Central memory CD8-positive, alpha-beta T cell (primary cell): ENCODE data around the gene STAC3.

Experiments
- ATAC-seq: fragments of 150-1000 bp; cut with Tn5 transposase; replicated peaks from 2 replicates; pipeline ENCODE4 v1.10.0; 2022; ENCODE audit warnings: mild to moderate bottlenecking, moderate FRiP score, moderate number of reproducible peaks; ENCODE audit not compliant: poor library complexity, severe bottlenecking; ENCODE audit errors: extremely low read depth
- DNase-seq, 2 donors: peaks; one replicate each; pipeline ENCODE4 v3.0.0; 2021; ENCODE audit warnings: low spot score in 2 of 2
- H3K27ac Mint-ChIP-seq: one replicate; pipeline ENCODE4 v1.8.0; 2022; ENCODE audit warnings: low read depth, mild to moderate bottlenecking, moderate library complexity, mixed read lengths
- H3K27me3 Mint-ChIP-seq: one replicate; pipeline ENCODE4 v1.8.0; 2022; ENCODE audit warnings: mixed read lengths
- H3K36me3 Mint-ChIP-seq: one replicate; pipeline ENCODE4 v1.8.0; 2022; ENCODE audit warnings: mild to moderate bottlenecking, moderate library complexity, mixed read lengths; ENCODE audit not compliant: insufficient read depth
- H3K4me1 Mint-ChIP-seq: one replicate; pipeline ENCODE4 v1.8.0; 2022; ENCODE audit warnings: mixed read lengths
- H3K4me3 Mint-ChIP-seq: one replicate; pipeline ENCODE4 v1.8.0; 2022; ENCODE audit warnings: mild to moderate bottlenecking, moderate library complexity, mixed read lengths
- H3K9me3 Mint-ChIP-seq: one replicate; pipeline ENCODE4 v1.8.0; 2022; ENCODE audit warnings: mixed read lengths

Gene STAC3

DNA sequence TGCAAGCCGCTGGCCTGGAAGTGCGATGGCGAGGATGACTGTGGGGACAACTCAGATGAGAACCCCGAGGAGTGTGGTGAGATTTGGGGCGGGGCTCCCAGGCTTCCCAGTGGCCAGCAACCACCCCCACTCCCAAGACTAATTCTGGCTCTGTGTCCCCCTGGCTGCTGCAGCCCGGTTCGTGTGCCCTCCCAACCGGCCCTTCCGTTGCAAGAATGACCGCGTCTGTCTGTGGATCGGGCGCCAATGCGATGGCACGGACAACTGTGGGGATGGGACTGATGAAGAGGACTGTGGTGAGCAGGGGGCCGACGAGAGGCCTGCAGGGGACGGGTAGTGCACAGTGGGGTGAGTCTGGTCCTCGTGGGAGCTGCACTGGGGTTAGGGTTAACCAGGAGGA is 46.5 kb downstream of the STAC3 start:
- Mint-ChIP-seq H3K9me3 (no peaks in the 10 kb centered on the region), H3K36me3 (no peaks in the 10 kb centered on the region), H3K4me1 (no peaks in the 10 kb centered on the region), H3K27ac (no peak overlapping the region), H3K27me3 (no peaks in the 10 kb centered on the region), H3K4me3 (no peak overlapping the region)
- no peak for DNase-seq
- ATAC-seq = no peak

DNA sequence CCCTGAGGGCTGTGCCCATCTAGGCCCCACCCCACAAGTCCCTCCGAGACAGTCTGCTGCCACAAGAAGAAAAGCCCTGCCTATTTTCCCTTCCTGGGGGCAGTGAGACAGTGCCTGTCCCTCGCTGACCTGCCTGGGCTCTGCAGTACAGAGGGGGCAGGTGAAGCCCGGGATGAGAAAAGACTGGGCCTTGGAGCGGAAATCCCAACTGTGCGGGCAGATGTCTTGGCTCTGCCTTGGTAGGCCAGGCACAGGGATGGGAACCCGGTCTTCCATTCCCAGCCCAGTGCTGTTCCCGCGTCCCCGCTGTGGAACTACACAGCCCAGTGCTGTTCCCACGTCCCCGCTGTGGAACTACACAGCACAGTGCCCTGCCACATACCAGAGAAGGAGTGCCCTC is 47.2 kb downstream of the STAC3 start:
- Mint-ChIP-seq H3K9me3 (no peaks in the 10 kb centered on the region), H3K4me3 (no peak overlapping the region), H3K36me3 (no peaks in the 10 kb centered on the region), H3K4me1 (no peaks in the 10 kb centered on the region), H3K27me3 (no peaks in the 10 kb centered on the region), H3K27ac (no peak overlapping the region)
- ATAC-seq = no peak
- DNase-seq = no peak

DNA sequence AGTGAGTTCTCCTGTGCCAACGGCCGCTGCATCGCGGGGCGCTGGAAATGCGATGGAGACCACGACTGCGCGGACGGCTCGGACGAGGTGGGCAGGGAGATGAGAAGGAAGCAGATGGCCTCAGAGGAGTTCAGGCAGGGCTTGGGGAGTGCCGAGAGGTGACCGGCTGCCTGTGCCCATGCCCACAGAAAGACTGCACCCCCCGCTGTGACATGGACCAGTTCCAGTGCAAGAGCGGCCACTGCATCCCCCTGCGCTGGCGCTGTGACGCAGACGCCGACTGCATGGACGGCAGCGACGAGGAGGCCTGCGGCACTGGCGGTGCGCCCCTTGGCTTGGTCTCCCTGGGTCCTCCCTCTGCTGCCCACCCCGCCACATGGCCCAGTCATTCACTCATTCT is 47.8 kb downstream of the STAC3 start:
- Mint-ChIP-seq H3K27me3 (no peaks in the 10 kb centered on the region), H3K9me3 (no peaks in the 10 kb centered on the region), H3K27ac (no peak overlapping the region), H3K4me3 (no peak overlapping the region), H3K36me3 (no peaks in the 10 kb centered on the region), H3K4me1 (no peaks in the 10 kb centered on the region)
- DNase-seq (no peak), ATAC-seq (no peak)

DNA sequence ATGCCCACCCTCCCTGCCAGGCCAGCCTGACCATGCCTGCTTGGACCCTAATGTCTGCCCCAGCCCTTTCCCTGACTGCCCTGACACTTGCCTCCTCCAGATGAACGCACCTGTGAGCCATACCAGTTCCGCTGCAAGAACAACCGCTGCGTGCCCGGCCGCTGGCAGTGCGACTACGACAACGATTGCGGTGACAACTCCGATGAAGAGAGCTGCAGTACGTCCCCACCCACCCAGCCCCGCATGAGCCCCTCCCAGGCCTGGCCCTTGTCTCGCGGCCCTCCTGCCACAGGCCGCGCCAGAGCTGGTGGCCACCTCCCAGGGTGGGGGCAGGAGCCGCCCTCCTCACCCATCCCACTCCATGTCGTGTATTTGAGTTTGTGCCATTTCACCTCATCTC is 48.7 kb downstream of the STAC3 start:
- no peak for ATAC-seq
- Mint-ChIP-seq H3K27ac (no peak overlapping the region), H3K36me3 (peaks cover 2% of the 10 kb centered on the region), H3K4me1 (no peaks in the 10 kb centered on the region), H3K27me3 (no peaks in the 10 kb centered on the region), H3K4me3 (no peak overlapping the region), H3K9me3 (no peaks in the 10 kb centered on the region)
- no peak for DNase-seq

GRCh38 chr12:57201631-57202030 is 49.4 kb downstream of the STAC3 start:
- Mint-ChIP-seq H3K27me3 (no peaks in the 10 kb centered on the region), H3K4me3 (no peak overlapping the region), H3K9me3 (no peaks in the 10 kb centered on the region), H3K27ac (no peak overlapping the region), H3K4me1 (no peaks in the 10 kb centered on the region), H3K36me3 (peaks cover 2% of the 10 kb centered on the region)
- ATAC-seq (no peak), DNase-seq (no peak)

- H3K27me3 Mint-ChIP-seq = no peaks in the 10 kb centered on the region
- DNase-seq = no peak
- no peak overlapping the region for H3K27ac Mint-ChIP-seq
- no peak overlapping the region for H3K4me3 Mint-ChIP-seq
- no peaks in the 10 kb centered on the region for H3K9me3 Mint-ChIP-seq
- ATAC-seq = no peak
- H3K4me1 Mint-ChIP-seq = no peaks in the 10 kb centered on the region
- peaks cover 4% of the 10 kb centered on the region for H3K36me3 Mint-ChIP-seq
These were observed 49.8 kb downstream of the STAC3 start for GRCh38 chr12:57201219-57201618.

DNA sequence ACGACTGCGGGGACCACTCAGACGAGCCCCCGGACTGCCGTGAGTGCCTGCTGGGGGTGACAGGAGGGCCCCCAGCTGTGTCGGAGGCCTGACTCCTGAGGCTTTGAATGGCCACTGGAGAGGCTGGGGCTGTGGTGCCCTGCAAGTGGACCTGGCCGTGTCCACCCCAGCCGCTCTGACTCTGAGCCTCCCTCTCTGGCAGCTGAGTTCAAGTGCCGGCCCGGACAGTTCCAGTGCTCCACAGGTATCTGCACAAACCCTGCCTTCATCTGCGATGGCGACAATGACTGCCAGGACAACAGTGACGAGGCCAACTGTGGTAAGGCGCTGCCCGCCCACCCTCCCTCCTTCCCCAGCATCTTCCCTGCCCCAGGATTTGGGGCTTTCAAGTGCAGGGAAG is 50.5 kb downstream of the STAC3 start:
- no peaks in the 10 kb centered on the region for H3K27me3 Mint-ChIP-seq
- no peak overlapping the region for H3K4me3 Mint-ChIP-seq
- no peaks in the 10 kb centered on the region for H3K4me1 Mint-ChIP-seq
- no peak overlapping the region for H3K27ac Mint-ChIP-seq
- DNase-seq (no peak), ATAC-seq (no peak)
- H3K36me3 Mint-ChIP-seq = peaks cover 5% of the 10 kb centered on the region
- no peaks in the 10 kb centered on the region for H3K9me3 Mint-ChIP-seq

DNA sequence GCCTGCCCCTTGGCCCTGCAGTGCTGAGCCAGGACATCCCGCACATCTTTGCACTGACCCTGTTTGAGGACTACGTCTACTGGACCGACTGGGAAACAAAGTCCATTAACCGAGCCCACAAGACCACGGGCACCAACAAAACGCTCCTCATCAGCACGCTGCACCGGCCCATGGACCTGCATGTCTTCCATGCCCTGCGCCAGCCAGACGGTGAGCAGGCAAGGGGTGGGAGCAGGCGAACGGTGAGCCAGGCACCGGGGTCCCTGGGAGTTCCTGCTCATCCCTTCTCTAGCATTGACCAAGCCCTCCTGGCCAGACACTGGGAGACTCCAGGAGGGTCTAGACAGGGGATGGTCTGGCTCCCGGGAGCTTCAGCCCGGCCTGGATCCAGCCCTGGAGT is 51.8 kb downstream of the STAC3 start:
- H3K4me1 Mint-ChIP-seq = no peaks in the 10 kb centered on the region
- ATAC-seq (no peak), DNase-seq (no peak)
- H3K4me3 Mint-ChIP-seq = no peak overlapping the region
- H3K36me3 Mint-ChIP-seq = peaks cover 5% of the 10 kb centered on the region
- H3K27me3 Mint-ChIP-seq = no peaks in the 10 kb centered on the region
- no peak overlapping the region for H3K27ac Mint-ChIP-seq
- H3K9me3 Mint-ChIP-seq = no peaks in the 10 kb centered on the region

GRCh38 chr12:57198329-57198728 is 52.7 kb downstream of the STAC3 start:
- DNase-seq (no peak), ATAC-seq (no peak)
- Mint-ChIP-seq H3K27ac (no peak overlapping the region), H3K4me1 (no peaks in the 10 kb centered on the region), H3K9me3 (no peaks in the 10 kb centered on the region), H3K27me3 (no peaks in the 10 kb centered on the region), H3K4me3 (no peak overlapping the region), H3K36me3 (peaks cover 5% of the 10 kb centered on the region)

- Mint-ChIP-seq H3K27ac (no peak overlapping the region), H3K9me3 (no peaks in the 10 kb centered on the region), H3K27me3 (no peaks in the 10 kb centered on the region), H3K4me1 (no peaks in the 10 kb centered on the region), H3K36me3 (peaks cover 5% of the 10 kb centered on the region), H3K4me3 (no peak overlapping the region)
- DNase-seq = no peak
- no peak for ATAC-seq
These were observed 54.0 kb downstream of the STAC3 start for GRCh38 chr12:57196956-57197355.

DNA sequence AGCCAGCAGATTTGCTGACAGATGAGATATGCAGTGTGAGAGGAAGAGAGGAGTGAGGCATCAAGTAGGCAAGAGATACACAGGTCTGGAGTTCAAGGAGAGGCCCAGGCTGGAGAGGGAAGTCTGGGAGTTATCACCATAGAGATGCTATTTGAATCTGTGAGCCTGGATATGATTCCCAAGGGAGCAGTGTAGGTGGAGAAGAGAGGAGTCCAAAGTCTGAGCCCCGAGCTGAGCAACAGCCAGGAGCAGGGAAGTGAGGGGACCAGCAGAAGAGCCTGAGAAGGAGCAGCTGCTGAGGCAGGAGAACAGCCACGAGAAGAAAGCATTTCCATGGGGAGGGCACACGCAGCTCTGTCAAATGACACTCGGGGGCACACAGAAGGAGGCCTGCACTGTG is 54.5 kb downstream of the STAC3 start:
- Mint-ChIP-seq H3K4me3 (no peak overlapping the region), H3K9me3 (no peaks in the 10 kb centered on the region), H3K27ac (no peak overlapping the region), H3K27me3 (no peaks in the 10 kb centered on the region), H3K4me1 (no peaks in the 10 kb centered on the region), H3K36me3 (peaks cover 5% of the 10 kb centered on the region)
- no peak for ATAC-seq
- DNase-seq = no peak

- no peaks in the 10 kb centered on the region for H3K9me3 Mint-ChIP-seq
- ATAC-seq (no peak), DNase-seq (no peak)
- H3K27ac Mint-ChIP-seq = no peak overlapping the region
- peaks cover 5% of the 10 kb centered on the region for H3K36me3 Mint-ChIP-seq
- H3K4me1 Mint-ChIP-seq = no peaks in the 10 kb centered on the region
- no peak overlapping the region for H3K4me3 Mint-ChIP-seq
- no peaks in the 10 kb centered on the region for H3K27me3 Mint-ChIP-seq
These were observed 55.2 kb downstream of the STAC3 start for GRCh38 chr12:57195611-57196371.

DNA sequence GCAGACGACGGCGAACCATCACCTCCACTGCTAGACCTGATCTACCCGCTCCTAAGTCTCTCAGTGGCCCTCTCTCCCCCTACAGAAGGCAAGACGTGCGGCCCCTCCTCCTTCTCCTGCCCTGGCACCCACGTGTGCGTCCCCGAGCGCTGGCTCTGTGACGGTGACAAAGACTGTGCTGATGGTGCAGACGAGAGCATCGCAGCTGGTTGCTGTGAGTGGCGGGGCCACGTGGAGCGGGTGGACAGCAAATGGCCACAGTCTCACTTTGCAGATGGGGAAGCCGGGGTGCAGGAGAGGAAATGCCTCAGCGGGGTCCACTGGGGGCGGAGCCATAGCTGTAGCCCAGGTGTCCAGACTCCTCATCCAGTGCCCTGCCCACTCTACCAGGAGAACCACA is 55.8 kb downstream of the STAC3 start:
- H3K4me3 Mint-ChIP-seq = no peak overlapping the region
- no peaks in the 10 kb centered on the region for H3K4me1 Mint-ChIP-seq
- H3K27ac Mint-ChIP-seq = no peak overlapping the region
- no peaks in the 10 kb centered on the region for H3K9me3 Mint-ChIP-seq
- no peaks in the 10 kb centered on the region for H3K27me3 Mint-ChIP-seq
- ATAC-seq (no peak), DNase-seq (no peak)
- peaks cover 5% of the 10 kb centered on the region for H3K36me3 Mint-ChIP-seq
